WERI-Rb-1 (cell line): ENCODE results near the gene GNAQ.

Source experiments
- DNase-seq: peaks from one replicate; pipeline ENCODE4 v3.0.0-alpha.2; 2020
- H3K27ac ChIP-seq: fragments of 250-450 bp; sonication (Bioruptor Pico); 2 replicates; pipeline ENCODE4 v1.5.1; 2020; ENCODE audit warnings: mild to moderate bottlenecking, moderate library complexity
- H3K27me3 ChIP-seq: fragments of 250-450 bp; sonication (Bioruptor Pico); 2 replicates; pipeline ENCODE4 v1.5.1; 2021; ENCODE audit warnings: mild to moderate bottlenecking, low read depth, moderate library complexity; ENCODE audit not compliant: insufficient read depth, severe bottlenecking
- H3K36me3 ChIP-seq: fragments of 250-450 bp; sonication (Bioruptor Pico); 2 replicates; pipeline ENCODE4 v1.5.1; 2020; ENCODE audit warnings: mild to moderate bottlenecking, moderate library complexity
- H3K4me3 ChIP-seq: 2 replicates; pipeline ENCODE4 v1.5.1; 2011; ENCODE audit warnings: low read depth, mild to moderate bottlenecking, control low read depth, low read length
- H3K9me3 ChIP-seq: fragments of 250-450 bp; sonication (Bioruptor Pico); 2 replicates; pipeline ENCODE4 v1.5.1; 2021; ENCODE audit warnings: mild to moderate bottlenecking, moderate library complexity; ENCODE audit not compliant: severe bottlenecking
- CTCF ChIP-seq: IDR thresholded peaks from 2 replicates; pipeline ENCODE4 v1.5.1; 2011; ENCODE audit warnings: low read depth, mild to moderate bottlenecking, control low read depth, inconsistent platforms, low read length

The GNAQ gene

GRCh38 chr9:78006734-78007133 lies 24.9 kb downstream of the GNAQ start:
- no peak for TF ChIP-seq CTCF
- Histone ChIP-seq H3K36me3 (no peaks in the 10 kb centered on the region), H3K27me3 (no peaks in the 10 kb centered on the region), H3K27ac (no peak overlapping the region), H3K9me3 (no peaks in the 10 kb centered on the region), H3K4me3 (no peak overlapping the region)
- DNase-seq = no peak

- Histone ChIP-seq H3K27ac (no peak overlapping the region), H3K36me3 (no peaks in the 10 kb centered on the region), H3K4me3 (no peak overlapping the region), H3K27me3 (no peaks in the 10 kb centered on the region), H3K9me3 (no peaks in the 10 kb centered on the region)
- no peak for DNase-seq
- no peak for TF ChIP-seq CTCF
Measured at GRCh38 chr9:78005231-78006002, 26.2 kb downstream of the GNAQ start.

GRCh38 chr9:78004478-78005229 lies 27.0 kb downstream of the GNAQ start:
- DNase-seq = no peak
- TF ChIP-seq CTCF = no peak
- no peaks in the 10 kb centered on the region for H3K9me3 ChIP-seq
- no peaks in the 10 kb centered on the region for H3K36me3 ChIP-seq
- no peak overlapping the region for H3K27ac ChIP-seq
- no peaks in the 10 kb centered on the region for H3K27me3 ChIP-seq
- no peak overlapping the region for H3K4me3 ChIP-seq

GRCh38 chr9:78003730-78004129 lies 27.9 kb downstream of the GNAQ start:
- Histone ChIP-seq H3K27me3 (no peaks in the 10 kb centered on the region), H3K36me3 (no peaks in the 10 kb centered on the region), H3K4me3 (no peak overlapping the region), H3K27ac (no peak overlapping the region), H3K9me3 (no peaks in the 10 kb centered on the region)
- no peak for TF ChIP-seq CTCF
- no peak for DNase-seq

GRCh38 chr9:78001946-78002731 lies 29.5 kb downstream of the GNAQ start:
- Histone ChIP-seq H3K4me3 (no peak overlapping the region), H3K27me3 (no peaks in the 10 kb centered on the region), H3K36me3 (no peaks in the 10 kb centered on the region), H3K27ac (no peak overlapping the region), H3K9me3 (no peaks in the 10 kb centered on the region)
- no peak for TF ChIP-seq CTCF
- DNase-seq = no peak
